Measurements from ENCODE around the gene PNLIPRP1.

Gene PNLIPRP1

GRCh38 chr10:116633216-116633600 lies 42.4 kb downstream of the PNLIPRP1 start:
- no peak for DNase-seq (ENCODE audit: low read depth)
- TF ChIP-seq CTCF (IDR thresholded peaks at IDR 0.05; ENCODE audit: low read depth, low read length, missing control alignments), result no peak
- H3K4me3 ChIP-seq (ENCODE audit: low read depth, low read length), result no peak overlapping the region
- in situ Hi-C loops (cut with HindIII; ENCODE audit: low sequenced_read_pairs), result no loop called here

- H3K4me3 ChIP-seq (ENCODE audit: low read depth, low read length), result no peak overlapping the region
- in situ Hi-C loops (cut with HindIII; ENCODE audit: low sequenced_read_pairs), result no loop called here
- no peak for TF ChIP-seq CTCF (IDR thresholded peaks at IDR 0.05; ENCODE audit: low read depth, low read length, missing control alignments)
- no peak for DNase-seq (ENCODE audit: low read depth)
These were observed 43.6 kb downstream of the PNLIPRP1 start for GRCh38 chr10:116634126-116634975.

GRCh38 chr10:116636385-116636784 lies 45.6 kb downstream of the PNLIPRP1 start:
- DNase-seq (ENCODE audit: low read depth), result no peak
- in situ Hi-C loops (cut with HindIII; ENCODE audit: low sequenced_read_pairs), result no loop called here
- TF ChIP-seq CTCF (IDR thresholded peaks at IDR 0.05; ENCODE audit: low read depth, low read length, missing control alignments), result no peak

GRCh38 chr10:116636976-116637375 lies 46.2 kb downstream of the PNLIPRP1 start:
- DNase-seq (ENCODE audit: low read depth), result no peak
- no peak for TF ChIP-seq CTCF (IDR thresholded peaks at IDR 0.05; ENCODE audit: low read depth, low read length, missing control alignments)
- in situ Hi-C loops (cut with HindIII; ENCODE audit: low sequenced_read_pairs), result no loop called here
- H3K4me3 ChIP-seq (ENCODE audit: low read depth, low read length), result no peak overlapping the region

More at GRCh38 chr10:116636385-116636784, 45.6 kb downstream of the PNLIPRP1 start:
- no peak overlapping the region for H3K4me3 ChIP-seq (ENCODE audit: low read depth, low read length)

GRCh38 chr10:116637830-116638229 lies 47.1 kb downstream of the PNLIPRP1 start:
- in situ Hi-C loops (cut with HindIII; ENCODE audit: low sequenced_read_pairs), result no loop called here
- DNase-seq (ENCODE audit: low read depth), result no peak
- no peak for TF ChIP-seq CTCF (IDR thresholded peaks at IDR 0.05; ENCODE audit: low read depth, low read length, missing control alignments)
- H3K4me3 ChIP-seq (ENCODE audit: low read depth, low read length), result no peak overlapping the region

- TF ChIP-seq CTCF (IDR thresholded peaks at IDR 0.05; ENCODE audit: low read depth, low read length, missing control alignments), result no peak
- H3K4me3 ChIP-seq (ENCODE audit: low read depth, low read length), result no peak overlapping the region
- in situ Hi-C loops (cut with HindIII; ENCODE audit: low sequenced_read_pairs), result no loop called here
- DNase-seq (ENCODE audit: low read depth), result no peak
These were observed 55.7 kb downstream of the PNLIPRP1 start for GRCh38 chr10:116646502-116646901.

Measured in astrocyte of the cerebellum (primary cell).